HG03457 (cell line): ENCODE measurements around the gene LIPT1.
"Not testable (repeated sequence)": the region's sequence is repeated elsewhere in the genome, so short reads cannot be mapped to it uniquely, and the experiment has no call there.

Source experiments
- ATAC-seq: cut with Tn5 transposase; IDR thresholded peaks from one replicate; pipeline ENCODE4 v1.9.1; 2021; ENCODE audit warnings: moderate number of reproducible peaks; ENCODE audit not compliant: unreplicated experiment

Gene LIPT1

GRCh38 chr2:99171377-99172140, 16.8 kb downstream of the LIPT1 start:
- no peak for ATAC-seq

GRCh38 chr2:99180755-99181623, 26.2 kb downstream of the LIPT1 start, which contains the start of the genes MITD1 and MRPL30:
Gene MITD1 (minus strand): TSS chr2:99181058. CDS start chr2:99180981, 77 bp downstream.
Gene MRPL30 (plus strand): TSS chr2:99181184. CDS start chr2:99186204, 5,020 bp downstream.
- ATAC-seq: peak; percentile 64

GRCh38 chr2:99181624-99182000, 26.8 kb downstream of the LIPT1 start:
- ATAC-seq: no peak

- no peak for ATAC-seq
Measured at GRCh38 chr2:99183025-99183424, 28.3 kb downstream of the LIPT1 start.

GRCh38 chr2:99184811-99185210, 30.0 kb downstream of the LIPT1 start:
- no peak for ATAC-seq

- no peak for ATAC-seq
Measured at GRCh38 chr2:99187011-99187410, 32.2 kb downstream of the LIPT1 start.

- no peak for ATAC-seq
Measured at GRCh38 chr2:99188357-99188756, 33.6 kb downstream of the LIPT1 start.

GRCh38 chr2:99190548-99190947, 35.8 kb downstream of the LIPT1 start:
- ATAC-seq: no peak

- ATAC-seq: not testable (repeated sequence)
Measured at GRCh38 chr2:99192364-99192763, 37.6 kb downstream of the LIPT1 start.

- ATAC-seq: no peak
Measured at GRCh38 chr2:99198103-99198841, 43.5 kb downstream of the LIPT1 start.

GRCh38 chr2:99200076-99200800, 45.5 kb downstream of the LIPT1 start:
- ATAC-seq: no peak

- no peak for ATAC-seq
Measured at GRCh38 chr2:99201959-99202678, 47.4 kb downstream of the LIPT1 start.

- no peak for ATAC-seq
Measured at GRCh38 chr2:99205491-99205890, 50.7 kb downstream of the LIPT1 start.
